CD4-positive, alpha-beta T cell (primary cell): ENCODE measurements around the gene TTC12. TPM values are rescaled to one million over a fixed set of nuclear protein-coding genes. Genes with fewer than 3 reads are reported as not detected.

Source experiments
- ATAC-seq: fragments of 200-7000 bp; cut with Tn5 transposase; one replicate; pipeline ENCODE4 v1.10.0; 2022; ENCODE audit warnings: mild to moderate bottlenecking; ENCODE audit not compliant: poor library complexity
- CTCF ChIA-PET: fragments of 350-600 bp; sonication (Branson Sonifier 250); formaldehyde crosslinking; loops from one replicate; lab custom pipeline; 2021; ENCODE audit warnings: antibody characterized with exemption, inconsistent platforms; lab: Charles Lee
- POLR2A ChIA-PET: fragments of 350-600 bp; sonication (Branson Sonifier 250); formaldehyde crosslinking; loops from one replicate; lab custom pipeline; 2021; ENCODE audit warnings: antibody characterized with exemption, inconsistent platforms; lab: Charles Lee
- DNase-seq, 14 experiments: peaks; one replicate each; pipeline ENCODE4 v3.0.0-alpha.2; 2013 to 2020; ENCODE audit warnings: mixed read lengths in 2 of 14
- H3K27ac ChIP-seq, 2 donors: one replicate each; pipeline versions ENCODE4 v1.5.1 to v1.7.0; 2013; ENCODE audit warnings: low read length in 2 of 2, low read depth in 1 of 2, mild to moderate bottlenecking in 1 of 2
- H3K27me3 ChIP-seq, 2 experiments: 1 replicate in 1 of 2; 2 replicates in 1 of 2; pipeline versions ENCODE4 v1.6.1 to v1.7.0; 2013; ENCODE audit warnings: low read length in 2 of 2, control low read depth in 1 of 2, mild to moderate bottlenecking in 1 of 2, moderate library complexity in 1 of 2; ENCODE audit not compliant: insufficient read depth in 2 of 2, control insufficient read depth in 1 of 2
- H3K36me3 ChIP-seq: one replicate; pipeline ENCODE4 v1.6.1; 2013; ENCODE audit warnings: low read length, control low read depth; ENCODE audit not compliant: insufficient read depth
- H3K4me1 ChIP-seq: one replicate; pipeline ENCODE4 v1.6.1; 2013; ENCODE audit warnings: low read length, control low read depth; ENCODE audit not compliant: insufficient read depth
- H3K4me3 ChIP-seq: one replicate; pipeline ENCODE4 v1.5.1; 2013; ENCODE audit warnings: mild to moderate bottlenecking, low read length, moderate library complexity
- H3K9me3 ChIP-seq, 2 experiments: 1 replicate in 1 of 2; 2 replicates in 1 of 2; pipeline versions ENCODE4 v1.6.1 to v1.7.0; 2013; ENCODE audit warnings: low read length in 2 of 2, mild to moderate bottlenecking in 2 of 2, control low read depth in 1 of 2, moderate library complexity in 1 of 2; ENCODE audit not compliant: control insufficient read depth in 1 of 2, insufficient read depth in 1 of 2
- H3K27ac Mint-ChIP-seq: one replicate; pipeline ENCODE4 v1.8.0; 2020; ENCODE audit warnings: mixed read lengths
- H3K27me3 Mint-ChIP-seq: one replicate; pipeline ENCODE4 v1.8.0; 2021; ENCODE audit warnings: mixed read lengths
- H3K36me3 Mint-ChIP-seq: one replicate; pipeline ENCODE4 v1.8.0; 2021; ENCODE audit warnings: low read depth, mixed read lengths
- H3K4me1 Mint-ChIP-seq: one replicate; pipeline ENCODE4 v1.8.0; 2021; ENCODE audit warnings: low read depth, mixed read lengths
- H3K4me3 Mint-ChIP-seq: one replicate; pipeline ENCODE4 v1.8.0; 2020; ENCODE audit warnings: mild to moderate bottlenecking, mixed read lengths
- H3K9me3 Mint-ChIP-seq: one replicate; pipeline ENCODE4 v1.8.0; 2020; ENCODE audit warnings: mixed read lengths
- CTCF ChIP-seq: fragments of 200-600 bp; IDR thresholded peaks from one replicate; pipeline ENCODE4 v1.8.0; 2022; ENCODE audit warnings: antibody characterized with exemption, mild to moderate bottlenecking
- intact Hi-C, 2 experiments: fragments of 100-400 bp; cut with DNase I in 1 of 2; cut with micrococcal nuclease in 1 of 2; formaldehyde crosslinking; loops; one replicate each; pipeline versions ENCODE4 v1.15.1 to v1.9.0; 2023 to 2025; cut with DNase I, micrococcal nuclease
- total RNA-seq, 174 experiments: library from RNA in 2 of 174; stranded (reverse) in 2 of 174; gene quantifications; one replicate each; pipeline ENCODE4 v1.2.3 and lab custom pipeline; 2021 to 2026

The TTC12 gene
- total RNA-seq, 2 experiments from 2014 or later: 26.5 to 34.5 TPM

- ATAC-seq (no peak), DNase-seq (no peak)
- no peaks in the 10 kb centered on the region for H3K36me3 ChIP-seq
- TF ChIP-seq CTCF: no peak
- H3K4me1 ChIP-seq: no peaks in the 10 kb centered on the region
- no peak overlapping the region for H3K27ac ChIP-seq
- intact Hi-C loops: no loop called here
- POLR2A ChIA-PET: no interaction called here
- no peaks in the 10 kb centered on the region for H3K9me3 ChIP-seq
- Mint-ChIP-seq H3K27me3 (no peaks in the 10 kb centered on the region), H3K4me1 (no peaks in the 10 kb centered on the region), H3K27ac (no peak overlapping the region), H3K9me3 (no peaks in the 10 kb centered on the region), H3K4me3 (no peak overlapping the region), H3K36me3 (no peaks in the 10 kb centered on the region)
- no peak overlapping the region for H3K4me3 ChIP-seq
- CTCF ChIA-PET: no interaction called here
- peaks cover 0 to 3% of the 10 kb centered on the region in 2 experiments for H3K27me3 ChIP-seq
Measured at GRCh38 chr11:113405724-113406478, 91.5 kb downstream of the TTC12 start.

GRCh38 chr11:113407163-113407562 lies 92.8 kb downstream of the TTC12 start:
- Mint-ChIP-seq H3K4me1 (no peaks in the 10 kb centered on the region), H3K27me3 (no peaks in the 10 kb centered on the region), H3K27ac (no peak overlapping the region), H3K9me3 (no peaks in the 10 kb centered on the region), H3K36me3 (no peaks in the 10 kb centered on the region), H3K4me3 (no peak overlapping the region)
- intact Hi-C loops: no loop called here
- no peaks in the 10 kb centered on the region for H3K36me3 ChIP-seq
- H3K4me1 ChIP-seq: no peaks in the 10 kb centered on the region
- ATAC-seq (no peak), DNase-seq (no peak)
- no peak overlapping the region for H3K27ac ChIP-seq
- peaks cover 0 to 3% of the 10 kb centered on the region in 2 experiments for H3K27me3 ChIP-seq
- ChIA-PET CTCF (no interaction called here), POLR2A (no interaction called here)
- H3K9me3 ChIP-seq: no peaks in the 10 kb centered on the region
- no peak for TF ChIP-seq CTCF
- H3K4me3 ChIP-seq: no peak overlapping the region

GRCh38 chr11:113408206-113408605 lies 93.8 kb downstream of the TTC12 start:
- DNase-seq: no peak
- H3K27me3 Mint-ChIP-seq: no peaks in the 10 kb centered on the region
- CTCF ChIA-PET: no interaction called here
- POLR2A ChIA-PET: no interaction called here
- ATAC-seq: no peak
- no peak overlapping the region for H3K27ac ChIP-seq
- no peaks in the 10 kb centered on the region for H3K4me1 ChIP-seq
- H3K4me3 ChIP-seq: no peak overlapping the region
- no peaks in the 10 kb centered on the region for H3K9me3 ChIP-seq
- H3K36me3 Mint-ChIP-seq: no peaks in the 10 kb centered on the region
- no peaks in the 10 kb centered on the region for H3K4me1 Mint-ChIP-seq
- no peak overlapping the region for H3K27ac Mint-ChIP-seq
- no peaks in the 10 kb centered on the region for H3K36me3 ChIP-seq
- TF ChIP-seq CTCF: no peak
- H3K4me3 Mint-ChIP-seq: no peak overlapping the region
- H3K9me3 Mint-ChIP-seq: no peaks in the 10 kb centered on the region
- peaks cover 0 to 3% of the 10 kb centered on the region in 2 experiments for H3K27me3 ChIP-seq
- intact Hi-C loops: no loop called here
